ENCODE results near the gene RBL1. TPM values are rescaled to one million over a fixed set of nuclear protein-coding genes. Genes with fewer than 3 reads are reported as not detected.

Gene RBL1
- total and polyA plus RNA-seq, 2 of the 4 experiments (the other 2 are of a cell fraction): 3.3 to 7.5 TPM

DNA sequence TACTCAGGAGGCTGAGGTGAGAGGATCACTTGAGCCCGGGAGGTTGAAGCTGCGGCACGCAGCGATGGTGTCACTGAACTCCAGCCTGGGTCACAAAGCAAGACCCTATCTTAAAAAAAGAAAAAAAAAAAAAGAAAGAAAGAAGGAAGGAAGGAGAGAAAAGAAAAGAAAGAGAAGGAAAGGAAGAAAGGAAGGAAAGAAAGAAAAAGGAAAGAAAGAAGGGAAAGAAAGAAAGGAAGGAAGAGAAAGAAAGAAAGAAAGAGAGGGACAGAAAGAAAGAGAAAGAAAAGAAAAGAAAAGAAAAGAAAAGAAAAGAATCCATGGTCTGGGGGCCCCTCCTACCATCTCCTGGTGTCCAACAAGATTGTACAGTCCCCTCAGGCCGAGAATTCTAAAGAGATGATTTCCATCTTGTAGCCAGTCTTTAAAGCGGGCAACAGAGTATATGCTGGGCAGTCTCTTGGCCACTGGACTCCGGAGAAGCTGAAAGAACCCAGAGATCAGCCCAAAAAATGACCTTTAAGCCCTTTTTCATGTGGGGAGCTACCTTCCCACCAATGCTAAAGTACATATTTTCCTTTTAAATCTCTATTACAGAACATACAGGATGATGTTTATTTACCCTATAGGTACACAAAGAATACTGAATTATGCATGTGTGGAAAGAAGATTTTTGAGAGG lies 23.7 kb upstream of the RBL1 start:
- CTCF ChIA-PET: no interaction called here

More for the DNA sequence above, 23.7 kb upstream of the RBL1 start:
- Histone ChIP-seq H2AFZ (replicated peaks; ENCODE audit: low read length, poor library complexity) (no peak overlapping the region), H2AK9ac (replicated peaks; ENCODE audit: low read depth, low read length, poor library complexity) (no peak overlapping the region), H3K9ac (ENCODE audit: low read depth, low read length) (no peak overlapping the region), H4K91ac (ENCODE audit: insufficient read depth, low read depth, low read length) (no peak overlapping the region), H2AK5ac (ENCODE audit: low read depth, low read length) (no peak overlapping the region), H3K4me1 (ENCODE audit: control insufficient read depth, insufficient read depth, low read length) (no peaks in the 10 kb centered on the region), H2BK15ac (ENCODE audit: low read depth, low read length) (no peak overlapping the region), H4K5ac (ENCODE audit: low read depth, low read length) (no peak overlapping the region), H3K27me3 (ENCODE audit: control insufficient read depth, insufficient read depth, low read length) (peaks cover 4% of the 10 kb centered on the region), H2BK20ac (ENCODE audit: low read depth, low read length) (no peak overlapping the region), H4K20me1 (ENCODE audit: insufficient read depth, low read length) (no peaks in the 10 kb centered on the region), H3K27ac (ENCODE audit: insufficient read depth, low read length) (no peak overlapping the region), H3K9me1 (ENCODE audit: insufficient read depth, low read length) (no peaks in the 10 kb centered on the region), H3K18ac (ENCODE audit: low read depth, low read length) (no peak overlapping the region), H2BK120ac (ENCODE audit: low read depth, low read length) (no peak overlapping the region), H3K4me3 (ENCODE audit: insufficient read depth, low read depth, low read length) (no peak overlapping the region), H3K23ac (ENCODE audit: low read depth, low read length) (no peak overlapping the region), H3K56ac (ENCODE audit: extremely low read depth, insufficient read depth, low read length) (no peak overlapping the region), H3K4ac (ENCODE audit: low read depth, low read length) (no peak overlapping the region), H3K4me2 (ENCODE audit: low read depth, low read length) (no peak overlapping the region), H2BK5ac (ENCODE audit: low read depth, low read length, poor library complexity, severe bottlenecking) (no peak overlapping the region), H3K36me3 (ENCODE audit: control insufficient read depth, insufficient read depth, low read length) (no peaks in the 10 kb centered on the region), H3K9me3 (ENCODE audit: control insufficient read depth, insufficient read depth, low read length) (no peaks in the 10 kb centered on the region), H4K8ac (ENCODE audit: low read depth in 2 of 2, low read length in 2 of 2) (no peak overlapping the region), H3K79me1 (ENCODE audit: low read depth in 1 of 2, low read length in 2 of 2) (no peaks in the 10 kb centered on the region), H3K14ac (replicated peaks; ENCODE audit: low read depth, low read length) (no peak overlapping the region)
- in situ Hi-C loops (cut with MboI; ENCODE audit: low sequenced_read_pairs): no loop called here
- no TSS peak for BruUV-seq (replicated peaks)
- intact Hi-C loops (cut with micrococcal nuclease): no loop called here
- ATAC-seq (ENCODE audit: low read depth) (no peak), DNase-seq (no peak)
- WGBS, 2 experiments (ENCODE audit: extremely low coverage in 2 of 2, insufficient read length in 1 of 2): 47% methylated on average over 2 of the region's 7 CpGs; no CpG with 5 or more reads in 1 of the 2 experiments
- dilution Hi-C loops (cut with HindIII; ENCODE audit: low sequenced_read_pairs, unreplicated experiment): no loop called here
- POLR2A ChIA-PET (ENCODE audit: unreplicated experiment): no interaction called here
- TF ChIP-seq NFE2L2 (IDR thresholded peaks at IDR 0.05; ENCODE audit: low read depth, low read length): no peak
- no peak for TF ChIP-seq MXI1 (IDR thresholded peaks at IDR 0.05; ENCODE audit: borderline replicate concordance, low read depth, low read length)
- TF ChIP-seq, protein P1, sequence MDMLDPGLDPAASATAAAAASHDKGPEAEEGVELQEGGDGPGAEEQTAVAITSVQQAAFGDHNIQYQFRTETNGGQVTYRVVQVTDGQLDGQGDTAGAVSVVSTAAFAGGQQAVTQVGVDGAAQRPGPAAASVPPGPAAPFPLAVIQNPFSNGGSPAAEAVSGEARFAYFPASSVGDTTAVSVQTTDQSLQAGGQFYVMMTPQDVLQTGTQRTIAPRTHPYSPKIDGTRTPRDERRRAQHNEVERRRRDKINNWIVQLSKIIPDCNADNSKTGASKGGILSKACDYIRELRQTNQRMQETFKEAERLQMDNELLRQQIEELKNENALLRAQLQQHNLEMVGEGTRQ (IDR thresholded peaks at IDR 0.05; ENCODE audit: low read depth, low read length): no peak
- TF ChIP-seq RFX5 (IDR thresholded peaks at IDR 0.05; ENCODE audit: low read depth, low read length): no peak
- TF ChIP-seq FOS (IDR thresholded peaks at IDR 0.05; ENCODE audit: low read depth, low read length): no peak
- TF ChIP-seq SMC3 (IDR thresholded peaks at IDR 0.05; ENCODE audit: low read depth, low read length): no peak
- TF ChIP-seq CTCF (conservative IDR thresholded peaks at IDR 0.05; ENCODE audit: low read depth, low read length): no peak
- TF ChIP-seq BHLHE40 (IDR thresholded peaks at IDR 0.05; ENCODE audit: low read depth, low read length): no peak
- no peak for TF ChIP-seq MAFK (IDR thresholded peaks at IDR 0.05; ENCODE audit: low read depth, low read length)
- TF ChIP-seq CHD1 (IDR thresholded peaks at IDR 0.05; ENCODE audit: low read depth, low read length): no peak
- no peak for TF ChIP-seq ELK1 (IDR thresholded peaks at IDR 0.05; ENCODE audit: borderline replicate concordance, low read depth, low read length)
- TF ChIP-seq RAD21 (IDR thresholded peaks at IDR 0.05; ENCODE audit: low read length): no peak

All from IMR-90 (cell line).